Right lobe of liver (tissue), 4 donors: ENCODE results near the gene AP1G2.

Source experiments
- POLR2A ChIP-seq: fragments of 450-650 bp; IDR thresholded peaks from one replicate; pipeline ENCODE4 v1.6.1; 2017; ENCODE audit warnings: antibody characterized with exemption, mild to moderate bottlenecking
- TF ChIP-seq, protein P1 (sequence below), 4 donors: fragments of 200-600 bp in 3 of 4; fragments of 450-650 bp in 1 of 4; IDR thresholded peaks; one replicate each; pipeline versions ENCODE4 v1.5.1 to v1.8.0; 2016 to 2022; ENCODE audit warnings: antibody characterized with exemption in 4 of 4, mild to moderate bottlenecking in 2 of 4
- donor health status: DM: no; HTN: no; CAD: no.
- donor health status: DM: no; HTN: no; CAD: no.
- donor health status: DM: no; HTN: yes; CAD: no.

DNA sequence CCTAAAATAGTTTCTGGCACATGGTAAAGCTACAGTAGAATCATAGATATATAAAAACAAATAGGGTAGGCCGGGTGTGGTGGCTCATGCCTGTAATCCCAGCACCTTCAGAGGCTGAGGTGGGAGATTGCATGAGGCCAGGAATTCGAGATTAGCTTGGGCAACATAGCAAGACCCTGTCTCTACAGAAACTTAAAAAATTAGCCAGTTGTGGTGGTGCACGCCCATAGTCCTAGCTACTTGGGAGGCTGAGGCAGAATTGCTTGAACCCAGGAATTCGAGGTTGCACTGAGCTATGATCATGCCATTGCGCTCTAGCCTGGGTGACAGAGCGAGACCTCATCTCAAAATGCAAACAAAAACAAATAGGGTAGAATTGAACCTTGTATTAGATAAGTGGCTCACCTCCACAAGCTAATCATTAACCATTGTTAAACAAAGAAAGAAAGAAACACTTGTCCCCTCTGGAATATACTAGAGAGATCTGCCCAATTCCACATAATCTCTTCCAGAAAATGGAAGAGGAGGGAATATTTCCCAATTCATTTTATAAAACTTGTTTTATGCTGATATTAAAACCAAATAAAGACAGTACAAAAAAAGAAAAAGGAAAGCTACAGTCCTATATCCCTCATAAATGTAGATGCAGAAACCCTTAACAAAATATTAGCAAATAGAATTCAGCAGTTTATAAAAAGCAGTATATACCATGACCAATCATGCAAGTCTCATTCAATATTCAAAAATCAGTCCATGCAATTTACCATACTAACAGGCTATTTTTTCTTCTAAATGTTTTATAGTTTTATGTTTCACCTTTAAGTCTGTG lies 45.9 kb upstream of the AP1G2 start:
- TF ChIP-seq, protein P1, sequence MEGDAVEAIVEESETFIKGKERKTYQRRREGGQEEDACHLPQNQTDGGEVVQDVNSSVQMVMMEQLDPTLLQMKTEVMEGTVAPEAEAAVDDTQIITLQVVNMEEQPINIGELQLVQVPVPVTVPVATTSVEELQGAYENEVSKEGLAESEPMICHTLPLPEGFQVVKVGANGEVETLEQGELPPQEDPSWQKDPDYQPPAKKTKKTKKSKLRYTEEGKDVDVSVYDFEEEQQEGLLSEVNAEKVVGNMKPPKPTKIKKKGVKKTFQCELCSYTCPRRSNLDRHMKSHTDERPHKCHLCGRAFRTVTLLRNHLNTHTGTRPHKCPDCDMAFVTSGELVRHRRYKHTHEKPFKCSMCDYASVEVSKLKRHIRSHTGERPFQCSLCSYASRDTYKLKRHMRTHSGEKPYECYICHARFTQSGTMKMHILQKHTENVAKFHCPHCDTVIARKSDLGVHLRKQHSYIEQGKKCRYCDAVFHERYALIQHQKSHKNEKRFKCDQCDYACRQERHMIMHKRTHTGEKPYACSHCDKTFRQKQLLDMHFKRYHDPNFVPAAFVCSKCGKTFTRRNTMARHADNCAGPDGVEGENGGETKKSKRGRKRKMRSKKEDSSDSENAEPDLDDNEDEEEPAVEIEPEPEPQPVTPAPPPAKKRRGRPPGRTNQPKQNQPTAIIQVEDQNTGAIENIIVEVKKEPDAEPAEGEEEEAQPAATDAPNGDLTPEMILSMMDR (IDR thresholded peaks at IDR 0.05): no peak
- TF ChIP-seq POLR2A: no peak
